Large intestine (tissue), 3 donors: ENCODE data around the gene SLC26A1. TPM values are rescaled to one million over a fixed set of nuclear protein-coding genes. Genes with fewer than 3 reads are reported as not detected.
"Not testable (repeated sequence)": the region's sequence is repeated elsewhere in the genome, so short reads cannot be mapped to it uniquely, and the experiment has no call there.

ENCODE experiments used
- DNase-seq, 2 donors: peaks; one replicate each; pipeline versions ENCODE4 v3.0.0 to v3.0.0-alpha.2; 2013
- H3K27ac ChIP-seq: one replicate; pipeline ENCODE4 v1.5.1; 2013; ENCODE audit warnings: low read length
- H3K27me3 ChIP-seq: 2 replicates; pipeline ENCODE4 v1.6.1; 2013; ENCODE audit warnings: low read length; ENCODE audit not compliant: control insufficient read depth, insufficient read depth
- H3K36me3 ChIP-seq: 2 replicates; pipeline ENCODE4 v1.6.1; 2013; ENCODE audit warnings: low read length; ENCODE audit not compliant: control insufficient read depth, insufficient read depth
- H3K4me1 ChIP-seq: one replicate; pipeline ENCODE4 v1.6.1; 2013; ENCODE audit warnings: low read length; ENCODE audit not compliant: control insufficient read depth, insufficient read depth
- H3K4me3 ChIP-seq: one replicate; pipeline ENCODE4 v1.5.1; 2013; ENCODE audit warnings: low read length
- H3K9me3 ChIP-seq: one replicate; pipeline ENCODE4 v1.6.1; 2013; ENCODE audit warnings: mild to moderate bottlenecking, low read depth, low read length, moderate library complexity; ENCODE audit not compliant: control insufficient read depth
- WGBS: methylation state at CpG from one replicate; pipeline ENCODE4 v1.1.5; 2013; ENCODE audit warnings: low lambda C conversion rate; ENCODE audit not compliant: insufficient coverage; 5-methylcytosine and 5-hydroxymethylcytosine counted together
- polyA plus RNA-seq: library from polyadenylated mRNA; unstranded; fragments of 120-200 nt; gene quantifications from one replicate; pipeline ENCODE4 v1.2.1, GENCODE V29; 2013

SLC26A1 gene
- polyA plus RNA-seq, 1 donor: 10.1 TPM

GRCh38 chr4:939508-939907 lies 53.7 kb downstream of the SLC26A1 start:
- not testable (repeated sequence) for DNase-seq, H3K9me3 ChIP-seq, H3K4me1 ChIP-seq, H3K27ac ChIP-seq, H3K27me3 ChIP-seq, H3K36me3 ChIP-seq, H3K4me3 ChIP-seq
- no CpG with 5 or more reads among the region's 4 CpGs for WGBS

Other genes starting within 250 kb of the SLC26A1 start
- gene CPLX1, start 167.3 kb downstream of the SLC26A1 start, polyA plus RNA-seq: 2.8 TPM
- gene GAK, start 61.1 kb downstream of the SLC26A1 start, polyA plus RNA-seq: 96.1 TPM
- gene TMEM175, start 60.9 kb downstream of the SLC26A1 start, polyA plus RNA-seq: 28.4 TPM
- 15.3 TPM for gene DGKQ, start 19.8 kb downstream of the SLC26A1 start, polyA plus RNA-seq
- 21.1 TPM for gene IDUA, start 6.4 kb downstream of the SLC26A1 start, polyA plus RNA-seq
- 12.6 TPM for gene FGFRL1, start 18.2 kb upstream of the SLC26A1 start, polyA plus RNA-seq
- 1.8 TPM for gene RNF212, start 120.2 kb upstream of the SLC26A1 start, polyA plus RNA-seq
- gene SPON2, start 179.2 kb upstream of the SLC26A1 start, polyA plus RNA-seq: 54.6 TPM